BJ (cell line): ENCODE measurements around the gene UBAC2. TPM values are rescaled to one million over a fixed set of nuclear protein-coding genes. Genes with fewer than 3 reads are reported as not detected.

Source experiments
- CTCF ChIA-PET: fragments of 350-600 bp; formaldehyde crosslinking; extraction: SDS; loops from one replicate; lab custom pipeline; 2021; ENCODE audit warnings: antibody characterized with exemption, inconsistent platforms; lab: Yijun Ruan, JAX
- POLR2A ChIA-PET: fragments of 300-600 bp; sonication (Branson Sonifier 250); formaldehyde crosslinking; extraction: SDS; loops from one replicate; lab custom pipeline; 2021; ENCODE audit warnings: antibody characterized with exemption; lab: Charles Lee
- DNase-seq: peaks from one replicate; pipeline ENCODE4 v3.0.0-alpha.2; 2011; ENCODE audit warnings: low read depth
- H3K27me3 ChIP-seq: 2 replicates; pipeline ENCODE4 v1.6.0; 2011; ENCODE audit warnings: low read length; ENCODE audit not compliant: control insufficient read depth, insufficient read depth
- H3K36me3 ChIP-seq: 2 replicates; pipeline ENCODE4 v1.5.1; 2011; ENCODE audit warnings: low read length; ENCODE audit not compliant: control insufficient read depth, insufficient read depth
- H3K4me3 ChIP-seq: 2 replicates; pipeline ENCODE4 v1.5.1; 2011; ENCODE audit warnings: low read depth, mild to moderate bottlenecking, control low read depth, low read length
- CTCF ChIP-seq: IDR thresholded peaks from 2 replicates; pipeline ENCODE4 v1.5.1; 2011; ENCODE audit warnings: low read depth, mild to moderate bottlenecking, control low read depth, inconsistent platforms, low read length, moderate library complexity; ENCODE audit not compliant: insufficient read depth
- polyA plus RNA-seq: library from polyadenylated mRNA; depleted of rRNA; stranded (reverse); fragments of >200 nt; gene quantifications from 2 replicates; pipeline ENCODE4 v1.2.3, GENCODE V29; 2011

The UBAC2 gene
- polyA plus RNA-seq, 1 experiment = 84.7 TPM

GRCh38 chr13:99211421-99212035 lies 10.9 kb downstream of the UBAC2 start:
- no peak overlapping the region for H3K4me3 ChIP-seq
- H3K36me3 ChIP-seq = no peaks in the 10 kb centered on the region
- POLR2A ChIA-PET = no interaction called here
- no peak for DNase-seq
- H3K27me3 ChIP-seq = no peaks in the 10 kb centered on the region
- no peak for TF ChIP-seq CTCF
- CTCF ChIA-PET = interaction anchor here (0.7 kb wide), 1 partner anchor 12 kb away, joined by 4 read pairs; no protein-coding TSS in a partner anchor

GRCh38 chr13:99214232-99214631 lies 13.6 kb downstream of the UBAC2 start:
- Histone ChIP-seq H3K4me3 (no peak overlapping the region), H3K36me3 (no peaks in the 10 kb centered on the region), H3K27me3 (no peaks in the 10 kb centered on the region)
- ChIA-PET CTCF (no interaction called here), POLR2A (no interaction called here)
- DNase-seq = no peak
- no peak for TF ChIP-seq CTCF

GRCh38 chr13:99214731-99215130 lies 14.1 kb downstream of the UBAC2 start:
- no peaks in the 10 kb centered on the region for H3K27me3 ChIP-seq
- no peaks in the 10 kb centered on the region for H3K36me3 ChIP-seq
- POLR2A ChIA-PET = interaction anchor here (0.7 kb wide), 1 partner anchor 281 kb away, joined by 6 read pairs; no protein-coding TSS in a partner anchor
- CTCF ChIA-PET = no interaction called here
- H3K4me3 ChIP-seq = no peak overlapping the region
- no peak for DNase-seq
- TF ChIP-seq CTCF = no peak

- no peak for DNase-seq
- CTCF ChIA-PET = no interaction called here
- no peaks in the 10 kb centered on the region for H3K36me3 ChIP-seq
- H3K4me3 ChIP-seq = no peak overlapping the region
- H3K27me3 ChIP-seq = no peaks in the 10 kb centered on the region
- TF ChIP-seq CTCF = no peak
- POLR2A ChIA-PET = interaction anchor here (0.7 kb wide), 1 partner anchor 281 kb away, joined by 6 read pairs; no protein-coding TSS in a partner anchor
These were observed 14.7 kb downstream of the UBAC2 start for GRCh38 chr13:99215184-99215830.

GRCh38 chr13:99217461-99218110 lies 16.9 kb downstream of the UBAC2 start:
- Histone ChIP-seq H3K36me3 (no peaks in the 10 kb centered on the region), H3K27me3 (no peaks in the 10 kb centered on the region), H3K4me3 (no peak overlapping the region)
- TF ChIP-seq CTCF = no peak
- DNase-seq = no peak
- POLR2A ChIA-PET = no interaction called here
- CTCF ChIA-PET = no interaction called here
